B cell (primary cell): ENCODE measurements around the gene ADAMTS2.

Source experiments
- CTCF ChIP-seq: fragments of 200-600 bp; IDR thresholded peaks from one replicate; pipeline ENCODE4 v1.8.0; 2022; ENCODE audit warnings: antibody characterized with exemption, mild to moderate bottlenecking
- EZH2 ChIP-seq: IDR thresholded peaks from 2 replicates; pipeline ENCODE4 v1.6.1; 2012; ENCODE audit warnings: borderline replicate concordance, low read depth, mild to moderate bottlenecking, moderate library complexity, low read length; ENCODE audit not compliant: insufficient read depth, poor library complexity, severe bottlenecking

GRCh38 chr5:179147991-179148702 lies 197.1 kb downstream of the ADAMTS2 start:
- TF ChIP-seq CTCF: no peak
- TF ChIP-seq EZH2: no peak
